KMS-11 (cell line): ENCODE results near the gene PCOLCE2.

Experiments used
- H2AFZ ChIP-seq: fragments of 200-600 bp; sonication (generic); 2 replicates; pipeline ENCODE4 v1.6.1; 2016; ENCODE audit warnings: antibody characterized with exemption, mixed run types, low read depth
- H3K27ac ChIP-seq: fragments of 200-600 bp; sonication (generic); 2 replicates; pipeline ENCODE4 v1.6.1; 2016; ENCODE audit warnings: mild to moderate bottlenecking, mixed run types
- H3K27me3 ChIP-seq: fragments of 200-600 bp; sonication (generic); 2 replicates; pipeline ENCODE4 v1.6.1; 2017; ENCODE audit warnings: mild to moderate bottlenecking, low read depth, mixed run types, moderate library complexity; ENCODE audit not compliant: insufficient read depth
- H3K36me3 ChIP-seq: fragments of 200-600 bp; sonication (generic); 2 replicates; pipeline ENCODE4 v1.6.1; 2017; ENCODE audit warnings: mild to moderate bottlenecking, mixed run types; ENCODE audit not compliant: insufficient read depth
- H3K4me1 ChIP-seq: fragments of 200-600 bp; sonication (generic); 2 replicates; pipeline ENCODE4 v1.6.1; 2016; ENCODE audit warnings: mild to moderate bottlenecking, low read depth, mixed run types; ENCODE audit not compliant: poor library complexity, severe bottlenecking
- H3K4me2 ChIP-seq: fragments of 200-600 bp; sonication (generic); 2 replicates; pipeline ENCODE4 v1.7.0; 2016; ENCODE audit warnings: mild to moderate bottlenecking, mixed run types
- H3K4me3 ChIP-seq: fragments of 200-600 bp; sonication (generic); IDR thresholded peaks from 2 replicates; pipeline ENCODE4 v1.6.1; 2017; ENCODE audit warnings: low read depth, low read length, mixed read lengths; ENCODE audit not compliant: insufficient read depth
- H3K79me2 ChIP-seq: fragments of 200-600 bp; sonication (generic); 2 replicates; pipeline ENCODE4 v1.6.1; 2016; ENCODE audit warnings: low read depth, mixed run types; ENCODE audit not compliant: insufficient read depth
- H3K9ac ChIP-seq: fragments of 200-600 bp; sonication (generic); 2 replicates; pipeline ENCODE4 v1.6.1; 2016; ENCODE audit warnings: mild to moderate bottlenecking, mixed run types
- H4K20me1 ChIP-seq: fragments of 200-600 bp; sonication (generic); 2 replicates; pipeline ENCODE4 v1.6.1; 2016; ENCODE audit warnings: mild to moderate bottlenecking, mixed run types; ENCODE audit not compliant: insufficient read depth
- CTCF ChIP-seq: fragments of 200-600 bp; sonication (generic); conservative IDR thresholded peaks from 2 replicates; pipeline ENCODE4 v1.6.1; 2017; ENCODE audit warnings: low read depth, mild to moderate bottlenecking, antibody characterized with exemption, low read length, moderate library complexity, mixed read lengths

The PCOLCE2 gene

GRCh38 chr3:142910280-142910679, 21.4 kb upstream of the PCOLCE2 start:
- Histone ChIP-seq H3K79me2 (no peaks in the 10 kb centered on the region), H3K4me2 (no peak overlapping the region), H2AFZ (no peak overlapping the region), H4K20me1 (no peaks in the 10 kb centered on the region), H3K4me1 (peaks cover 5% of the 10 kb centered on the region), H3K4me3 (no peak overlapping the region), H3K36me3 (no peaks in the 10 kb centered on the region), H3K27ac (no peak overlapping the region), H3K27me3 (no peaks in the 10 kb centered on the region), H3K9ac (no peak overlapping the region)
- TF ChIP-seq CTCF, result no peak

GRCh38 chr3:142909282-142909681, 20.4 kb upstream of the PCOLCE2 start:
- no peak overlapping the region for H3K9ac ChIP-seq
- H3K4me1 ChIP-seq, result peaks cover 15% of the 10 kb centered on the region
- H4K20me1 ChIP-seq, result no peaks in the 10 kb centered on the region
- H3K27me3 ChIP-seq, result no peaks in the 10 kb centered on the region
- no peak overlapping the region for H3K4me3 ChIP-seq
- H3K4me2 ChIP-seq, result no peak overlapping the region
- no peak for TF ChIP-seq CTCF
- H3K27ac ChIP-seq, result no peak overlapping the region
- no peaks in the 10 kb centered on the region for H3K79me2 ChIP-seq
- no peak overlapping the region for H2AFZ ChIP-seq
- H3K36me3 ChIP-seq, result no peaks in the 10 kb centered on the region

GRCh38 chr3:142907996-142908395, 19.1 kb upstream of the PCOLCE2 start:
- H3K9ac ChIP-seq, result no peak overlapping the region
- H3K27ac ChIP-seq, result no peak overlapping the region
- no peak overlapping the region for H3K4me3 ChIP-seq
- H3K36me3 ChIP-seq, result no peaks in the 10 kb centered on the region
- no peaks in the 10 kb centered on the region for H4K20me1 ChIP-seq
- no peak for TF ChIP-seq CTCF
- no peak overlapping the region for H2AFZ ChIP-seq
- H3K27me3 ChIP-seq, result no peaks in the 10 kb centered on the region
- no peak overlapping the region for H3K4me2 ChIP-seq
- no peaks in the 10 kb centered on the region for H3K79me2 ChIP-seq
- peaks cover 15% of the 10 kb centered on the region for H3K4me1 ChIP-seq

GRCh38 chr3:142904639-142905436, 16.0 kb upstream of the PCOLCE2 start:
- H4K20me1 ChIP-seq, result no peaks in the 10 kb centered on the region
- peak overlapping the region; percentile 36 for H3K4me2 ChIP-seq
- H2AFZ ChIP-seq, result peak overlapping the region; percentile 68
- peaks cover 15% of the 10 kb centered on the region for H3K4me1 ChIP-seq
- H3K27me3 ChIP-seq, result no peaks in the 10 kb centered on the region
- H3K36me3 ChIP-seq, result no peaks in the 10 kb centered on the region
- H3K27ac ChIP-seq, result 0 out of 2 replicates have a peak overlapping the region, but pooled peaks have one; percentile 4
- H3K79me2 ChIP-seq, result no peaks in the 10 kb centered on the region
- no peak overlapping the region for H3K4me3 ChIP-seq
- TF ChIP-seq CTCF, result 0 out of 2 replicates have a peak, but pooled peaks have one; percentile 22
- H3K9ac ChIP-seq, result no peak overlapping the region
